Measurements from ENCODE around the gene PDE4D.

GRCh38 chr5:59731809-59732208 lies 161.7 kb downstream of the PDE4D start:
- TF ChIP-seq, protein P1, sequence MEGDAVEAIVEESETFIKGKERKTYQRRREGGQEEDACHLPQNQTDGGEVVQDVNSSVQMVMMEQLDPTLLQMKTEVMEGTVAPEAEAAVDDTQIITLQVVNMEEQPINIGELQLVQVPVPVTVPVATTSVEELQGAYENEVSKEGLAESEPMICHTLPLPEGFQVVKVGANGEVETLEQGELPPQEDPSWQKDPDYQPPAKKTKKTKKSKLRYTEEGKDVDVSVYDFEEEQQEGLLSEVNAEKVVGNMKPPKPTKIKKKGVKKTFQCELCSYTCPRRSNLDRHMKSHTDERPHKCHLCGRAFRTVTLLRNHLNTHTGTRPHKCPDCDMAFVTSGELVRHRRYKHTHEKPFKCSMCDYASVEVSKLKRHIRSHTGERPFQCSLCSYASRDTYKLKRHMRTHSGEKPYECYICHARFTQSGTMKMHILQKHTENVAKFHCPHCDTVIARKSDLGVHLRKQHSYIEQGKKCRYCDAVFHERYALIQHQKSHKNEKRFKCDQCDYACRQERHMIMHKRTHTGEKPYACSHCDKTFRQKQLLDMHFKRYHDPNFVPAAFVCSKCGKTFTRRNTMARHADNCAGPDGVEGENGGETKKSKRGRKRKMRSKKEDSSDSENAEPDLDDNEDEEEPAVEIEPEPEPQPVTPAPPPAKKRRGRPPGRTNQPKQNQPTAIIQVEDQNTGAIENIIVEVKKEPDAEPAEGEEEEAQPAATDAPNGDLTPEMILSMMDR (IDR thresholded peaks at IDR 0.05; ENCODE audit: low read length) = no peak
- TF ChIP-seq EZH2 (optimal IDR thresholded peaks at IDR 0.05; ENCODE audit: low read depth, low read length) = no peak

Measured in MM.1S (cell line).